AG09309 (cell line): ENCODE results near the gene KRT39.

Source experiments
- DNase-seq: peaks from one replicate; pipeline ENCODE4 v3.0.0-alpha.2; 2010; ENCODE audit warnings: low read depth
- H3K4me3 ChIP-seq: 2 replicates; pipeline ENCODE4 v1.5.1; 2011; ENCODE audit warnings: mild to moderate bottlenecking, low read depth, low read length, moderate library complexity; ENCODE audit not compliant: control insufficient read depth
- CTCF ChIP-seq: IDR thresholded peaks from 2 replicates; pipeline ENCODE4 v1.5.1; 2011; ENCODE audit warnings: mild to moderate bottlenecking, low read depth, low read length, inconsistent platforms; ENCODE audit not compliant: insufficient read depth, control insufficient read depth; ENCODE audit errors: missing control alignments

KRT39 gene

GRCh38 chr17:40974366-40974765, 7.6 kb upstream of the KRT39 start:
- DNase-seq: no peak
- no peak overlapping the region for H3K4me3 ChIP-seq
- TF ChIP-seq CTCF: no peak

GRCh38 chr17:40967582-40967981, 834 bp upstream of the KRT39 start:
- no peak for DNase-seq
- no peak overlapping the region for H3K4me3 ChIP-seq
- no peak for TF ChIP-seq CTCF

DNA sequence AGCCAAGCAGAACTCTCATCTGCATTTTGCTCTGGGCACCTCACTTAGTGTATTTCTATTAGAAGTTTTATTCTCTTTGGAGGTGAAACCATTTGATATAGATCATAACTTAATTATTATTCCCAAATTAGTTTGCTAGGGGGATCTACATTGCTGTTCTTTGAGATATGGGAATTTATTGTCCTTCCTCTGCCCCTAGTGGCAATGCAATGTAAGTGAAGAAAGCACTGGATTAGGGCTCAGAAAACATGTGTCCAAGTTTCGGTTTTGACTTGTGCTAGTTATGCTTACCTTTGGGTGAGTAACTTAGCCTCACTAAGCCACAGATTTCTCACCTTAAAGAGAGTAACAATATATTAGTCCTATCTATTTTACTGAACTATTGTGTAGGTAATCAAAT, 2.9 kb downstream of the KRT39 start:
- no peak overlapping the region for H3K4me3 ChIP-seq
- DNase-seq: no peak
- peak; percentile 45 for TF ChIP-seq CTCF

DNA sequence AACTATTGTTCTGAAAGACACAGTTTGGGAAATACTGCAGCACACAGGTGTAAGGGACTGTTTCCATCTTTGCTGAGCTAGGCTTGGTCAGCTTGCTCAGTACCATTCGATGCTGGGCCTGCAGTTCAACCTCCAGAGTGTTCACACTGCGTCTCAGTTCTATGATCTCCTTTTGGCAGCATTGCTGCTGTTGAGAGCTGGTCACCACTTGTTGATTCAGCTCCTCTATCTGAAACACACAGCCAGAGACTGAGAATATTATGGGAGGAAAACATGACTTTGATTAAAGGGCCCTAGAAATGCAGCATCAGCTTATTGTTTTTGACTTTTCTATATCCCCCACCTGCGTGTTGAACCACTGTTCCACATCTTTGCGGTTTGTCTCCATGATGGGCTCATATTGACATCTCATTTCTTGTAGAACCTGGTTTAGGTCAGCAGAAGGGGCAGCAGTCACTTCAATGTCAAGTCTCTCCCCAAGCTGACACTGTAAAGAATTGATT, 4.6 kb downstream of the KRT39 start:
- H3K4me3 ChIP-seq: no peak overlapping the region
- no peak for DNase-seq
- TF ChIP-seq CTCF: no peak

GRCh38 chr17:40961591-40961990, 5.2 kb downstream of the KRT39 start:
- DNase-seq: peak; percentile 39
- no peak for TF ChIP-seq CTCF
- H3K4me3 ChIP-seq: no peak overlapping the region

- H3K4me3 ChIP-seq: no peak overlapping the region
- no peak for TF ChIP-seq CTCF
- no peak for DNase-seq
These were observed 6.6 kb downstream of the KRT39 start for GRCh38 chr17:40960144-40960543.
